ENCODE results near the gene NKX2-3. TPM values are rescaled to one million over a fixed set of nuclear protein-coding genes. Genes with fewer than 3 reads are reported as not detected.

Gene NKX2-3
- total RNA-seq, 1 experiment from 2014 or later, result not detected

- no peak overlapping the region for H3K4me3 Mint-ChIP-seq (ENCODE audit: unreplicated experiment)
- peaks cover 50% of the 10 kb centered on the region for H3K27me3 Mint-ChIP-seq (ENCODE audit: insufficient read depth, unreplicated experiment)
- no peak overlapping the region for H3K27ac Mint-ChIP-seq (ENCODE audit: low read depth, unreplicated experiment)
- BruUV-seq (replicated peaks), result no TSS peak
- TF ChIP-seq, protein P1, sequence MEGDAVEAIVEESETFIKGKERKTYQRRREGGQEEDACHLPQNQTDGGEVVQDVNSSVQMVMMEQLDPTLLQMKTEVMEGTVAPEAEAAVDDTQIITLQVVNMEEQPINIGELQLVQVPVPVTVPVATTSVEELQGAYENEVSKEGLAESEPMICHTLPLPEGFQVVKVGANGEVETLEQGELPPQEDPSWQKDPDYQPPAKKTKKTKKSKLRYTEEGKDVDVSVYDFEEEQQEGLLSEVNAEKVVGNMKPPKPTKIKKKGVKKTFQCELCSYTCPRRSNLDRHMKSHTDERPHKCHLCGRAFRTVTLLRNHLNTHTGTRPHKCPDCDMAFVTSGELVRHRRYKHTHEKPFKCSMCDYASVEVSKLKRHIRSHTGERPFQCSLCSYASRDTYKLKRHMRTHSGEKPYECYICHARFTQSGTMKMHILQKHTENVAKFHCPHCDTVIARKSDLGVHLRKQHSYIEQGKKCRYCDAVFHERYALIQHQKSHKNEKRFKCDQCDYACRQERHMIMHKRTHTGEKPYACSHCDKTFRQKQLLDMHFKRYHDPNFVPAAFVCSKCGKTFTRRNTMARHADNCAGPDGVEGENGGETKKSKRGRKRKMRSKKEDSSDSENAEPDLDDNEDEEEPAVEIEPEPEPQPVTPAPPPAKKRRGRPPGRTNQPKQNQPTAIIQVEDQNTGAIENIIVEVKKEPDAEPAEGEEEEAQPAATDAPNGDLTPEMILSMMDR (IDR thresholded peaks at IDR 0.05; ENCODE audit: unreplicated experiment), result no peak
- no peaks in the 10 kb centered on the region for H3K9me3 Mint-ChIP-seq (ENCODE audit: unreplicated experiment)
- ChIA-PET POLR2A (no interaction called here), CTCF (interaction anchor here (0.7 to 1.1 kb wide), 2 partner anchors 9 to 297 kb away, joined by 3 to 7 read pairs; no protein-coding TSS in a partner anchor)
- intact Hi-C loops (cut with micrococcal nuclease), result no loop called here
- no peak for DNase-seq (ENCODE audit: unreplicated experiment)
- no peaks in the 10 kb centered on the region for H3K36me3 Mint-ChIP-seq (ENCODE audit: insufficient read depth, unreplicated experiment)
- H3K4me1 Mint-ChIP-seq (ENCODE audit: insufficient read depth, unreplicated experiment), result no peaks in the 10 kb centered on the region
Measured at GRCh38 chr10:99489271-99489670, 43.5 kb upstream of the NKX2-3 start.

DNA sequence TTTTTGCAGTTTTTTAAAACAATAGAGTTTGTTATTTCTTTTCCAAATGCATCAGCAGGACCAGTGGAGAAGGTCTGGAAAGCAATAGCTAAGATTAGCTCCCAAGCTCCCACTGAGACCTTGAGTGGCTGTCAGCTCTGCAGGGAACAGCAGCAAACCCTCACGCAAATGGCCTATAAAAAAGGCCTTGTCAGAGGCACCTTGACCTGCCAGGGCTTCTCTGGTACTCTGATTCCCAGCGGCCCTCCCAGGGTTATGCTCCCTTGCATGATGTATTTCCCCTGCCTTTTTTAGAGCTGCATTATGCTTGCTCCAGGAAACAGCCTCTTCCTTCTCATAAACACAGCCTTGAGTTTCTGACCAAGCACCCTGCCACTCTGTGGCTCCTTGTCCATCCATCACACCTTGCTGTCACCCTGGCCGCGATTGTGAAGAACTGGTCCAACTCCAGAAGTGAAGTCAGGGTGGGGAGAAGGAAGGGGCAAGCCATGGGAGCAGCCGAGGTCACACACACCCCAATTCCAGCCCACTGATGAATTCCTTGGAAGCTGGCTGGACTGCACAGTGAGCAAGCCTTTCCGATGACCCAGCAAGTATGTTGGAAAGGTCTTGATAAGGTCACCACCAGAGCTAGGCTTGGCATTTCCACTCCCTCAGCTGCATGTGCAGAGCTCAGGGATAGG, 35.3 kb upstream of the NKX2-3 start:
- no peaks in the 10 kb centered on the region for H3K9me3 Mint-ChIP-seq (ENCODE audit: unreplicated experiment)
- ChIA-PET CTCF (interaction anchor here (0.7 to 1.0 kb wide), 2 partner anchors 10 to 26 kb away, joined by 3 read pairs; no protein-coding TSS in a partner anchor), POLR2A (interaction anchor here (0.6 kb wide), 1 partner anchor 34 kb away, joined by 3 read pairs; no protein-coding TSS in a partner anchor)
- no TSS peak for BruUV-seq (replicated peaks)
- H3K4me3 Mint-ChIP-seq (ENCODE audit: unreplicated experiment), result no peak overlapping the region
- H3K27ac Mint-ChIP-seq (ENCODE audit: low read depth, unreplicated experiment), result no peak overlapping the region
- intact Hi-C loops (cut with micrococcal nuclease), result no loop called here
- no peaks in the 10 kb centered on the region for H3K36me3 Mint-ChIP-seq (ENCODE audit: insufficient read depth, unreplicated experiment)
- no peaks in the 10 kb centered on the region for H3K4me1 Mint-ChIP-seq (ENCODE audit: insufficient read depth, unreplicated experiment)
- DNase-seq (ENCODE audit: unreplicated experiment), result no peak
- H3K27me3 Mint-ChIP-seq (ENCODE audit: insufficient read depth, unreplicated experiment), result peaks cover 11% of the 10 kb centered on the region
- TF ChIP-seq, protein P1 (IDR thresholded peaks at IDR 0.05; ENCODE audit: unreplicated experiment), result no peak

DNA sequence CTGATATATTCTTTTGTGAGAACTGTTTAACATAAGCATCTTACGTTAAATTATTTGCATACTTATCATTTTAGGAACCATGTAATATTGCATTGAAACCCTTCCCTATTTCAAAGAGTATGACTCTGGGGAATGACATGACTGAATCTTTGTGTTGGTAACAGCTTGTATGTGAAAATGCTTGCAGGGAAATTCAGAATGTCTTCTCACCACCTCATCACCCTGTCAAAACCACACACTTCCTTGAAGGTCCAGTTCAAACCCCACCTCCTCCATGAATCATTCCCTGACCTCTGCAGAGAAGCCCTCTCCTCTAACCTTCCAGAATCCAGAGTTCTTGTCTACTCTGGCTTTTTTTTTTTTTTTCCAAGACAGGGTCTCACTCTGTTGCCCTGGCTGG, 26.3 kb upstream of the NKX2-3 start:
- CTCF ChIA-PET, result no interaction called here
- Mint-ChIP-seq H3K36me3 (ENCODE audit: insufficient read depth, unreplicated experiment) (no peaks in the 10 kb centered on the region), H3K27ac (ENCODE audit: low read depth, unreplicated experiment) (no peak overlapping the region), H3K9me3 (ENCODE audit: unreplicated experiment) (no peaks in the 10 kb centered on the region), H3K27me3 (ENCODE audit: insufficient read depth, unreplicated experiment) (peaks cover 44% of the 10 kb centered on the region), H3K4me3 (ENCODE audit: unreplicated experiment) (no peak overlapping the region), H3K4me1 (ENCODE audit: insufficient read depth, unreplicated experiment) (no peaks in the 10 kb centered on the region)
- intact Hi-C loops (cut with micrococcal nuclease), result no loop called here
- TF ChIP-seq, protein P1 (IDR thresholded peaks at IDR 0.05; ENCODE audit: unreplicated experiment), result no peak
- DNase-seq (ENCODE audit: unreplicated experiment), result no peak
- POLR2A ChIA-PET, result no interaction called here
- BruUV-seq (replicated peaks), result no TSS peak

DNA sequence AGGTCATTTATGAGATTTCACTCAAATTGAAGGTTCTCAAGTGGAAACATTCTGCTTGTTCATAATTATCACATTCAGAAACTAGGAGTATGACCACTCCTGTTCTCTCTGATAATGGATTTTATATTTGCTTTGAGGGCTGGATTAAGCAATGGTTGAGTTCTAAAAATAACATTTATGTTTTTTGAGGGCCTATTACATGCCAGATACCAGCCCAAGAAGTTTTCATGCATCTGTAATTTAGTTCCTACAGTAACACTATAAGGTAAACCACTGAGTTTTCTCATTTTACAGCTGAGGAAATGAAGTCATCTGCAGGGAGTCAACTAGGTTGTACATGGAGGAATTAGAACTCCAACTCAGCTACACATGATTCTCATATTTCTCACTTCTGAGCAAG, 25.5 kb upstream of the NKX2-3 start:
- no peaks in the 10 kb centered on the region for H3K36me3 Mint-ChIP-seq (ENCODE audit: insufficient read depth, unreplicated experiment)
- TF ChIP-seq, protein P1 (IDR thresholded peaks at IDR 0.05; ENCODE audit: unreplicated experiment), result no peak
- no peak overlapping the region for H3K27ac Mint-ChIP-seq (ENCODE audit: low read depth, unreplicated experiment)
- intact Hi-C loops (cut with micrococcal nuclease), result no loop called here
- no peak overlapping the region for H3K4me3 Mint-ChIP-seq (ENCODE audit: unreplicated experiment)
- no peak for DNase-seq (ENCODE audit: unreplicated experiment)
- H3K4me1 Mint-ChIP-seq (ENCODE audit: insufficient read depth, unreplicated experiment), result no peaks in the 10 kb centered on the region
- no TSS peak for BruUV-seq (replicated peaks)
- no peaks in the 10 kb centered on the region for H3K9me3 Mint-ChIP-seq (ENCODE audit: unreplicated experiment)
- H3K27me3 Mint-ChIP-seq (ENCODE audit: insufficient read depth, unreplicated experiment), result peaks cover 52% of the 10 kb centered on the region
- ChIA-PET POLR2A (no interaction called here), CTCF (no interaction called here)

Data from MCF 10A (cell line).